HG03558 (cell line): ENCODE data around the gene ADAMTS6.

Experiments used
- ATAC-seq: cut with Tn5 transposase; IDR thresholded peaks from one replicate; pipeline ENCODE4 v1.9.1; 2021; ENCODE audit warnings: moderate number of reproducible peaks; ENCODE audit not compliant: unreplicated experiment; ENCODE audit errors: extremely low read depth

ADAMTS6 gene

GRCh38 chr5:65296067-65296466 is 185.7 kb downstream of the ADAMTS6 start:
- ATAC-seq: no peak

- no peak for ATAC-seq
Measured at GRCh38 chr5:65292196-65292595, 189.5 kb downstream of the ADAMTS6 start.

- ATAC-seq: no peak
Measured at GRCh38 chr5:65290677-65291076, 191.0 kb downstream of the ADAMTS6 start.

GRCh38 chr5:65288657-65289056 is 193.1 kb downstream of the ADAMTS6 start:
- no peak for ATAC-seq

- ATAC-seq: no peak
Measured at GRCh38 chr5:65279603-65280002, 202.1 kb downstream of the ADAMTS6 start.

- no peak for ATAC-seq
Measured at GRCh38 chr5:65276178-65276890, 205.4 kb downstream of the ADAMTS6 start.

- ATAC-seq: no peak
Measured at GRCh38 chr5:65271906-65272305, 209.8 kb downstream of the ADAMTS6 start.

- no peak for ATAC-seq
Measured at GRCh38 chr5:65268525-65268924, 213.2 kb downstream of the ADAMTS6 start.

GRCh38 chr5:65264420-65264819 is 217.3 kb downstream of the ADAMTS6 start:
- no peak for ATAC-seq

GRCh38 chr5:65263321-65263720 is 218.4 kb downstream of the ADAMTS6 start:
- ATAC-seq: no peak

- no peak for ATAC-seq
Measured at GRCh38 chr5:65262649-65263059, 219.1 kb downstream of the ADAMTS6 start.

- ATAC-seq: no peak
Measured at GRCh38 chr5:65262096-65262495, 219.6 kb downstream of the ADAMTS6 start.

GRCh38 chr5:65261499-65261898 is 220.2 kb downstream of the ADAMTS6 start:
- ATAC-seq: no peak

GRCh38 chr5:65255294-65255693 is 226.4 kb downstream of the ADAMTS6 start:
- ATAC-seq: no peak

- no peak for ATAC-seq
Measured at GRCh38 chr5:65252977-65253376, 228.7 kb downstream of the ADAMTS6 start.

- no peak for ATAC-seq
Measured at GRCh38 chr5:65248896-65249295, 232.8 kb downstream of the ADAMTS6 start.

GRCh38 chr5:65247594-65247993 is 234.1 kb downstream of the ADAMTS6 start:
- no peak for ATAC-seq

GRCh38 chr5:65246741-65247140 is 235.0 kb downstream of the ADAMTS6 start:
- ATAC-seq: no peak

- ATAC-seq: no peak
Measured at GRCh38 chr5:65244031-65244430, 237.7 kb downstream of the ADAMTS6 start.

- no peak for ATAC-seq
Measured at GRCh38 chr5:65243161-65243560, 238.6 kb downstream of the ADAMTS6 start.

- no peak for ATAC-seq
Measured at GRCh38 chr5:65229841-65230240, 251.9 kb downstream of the ADAMTS6 start.

- no peak for ATAC-seq
Measured at GRCh38 chr5:65213921-65214525, 267.7 kb downstream of the ADAMTS6 start.
